Neural crest cell (in vitro differentiated cells): ENCODE results near the gene C10orf105. TPM values are rescaled to one million over a fixed set of nuclear protein-coding genes. Genes with fewer than 3 reads are reported as not detected.
A peak's percentile ranks its signal among the peaks of the same experiment; 100 is the strongest.

Experiments used
- DNase-seq: peaks from one replicate; pipeline ENCODE4 v3.0.0; 2021; ENCODE audit warnings: low read depth, mixed read lengths, low spot score
- H3K27ac Mint-ChIP-seq: one replicate; pipeline ENCODE4 v1.8.0; 2021; ENCODE audit warnings: mild to moderate bottlenecking, mixed read lengths; ENCODE audit not compliant: unreplicated experiment
- H3K27me3 Mint-ChIP-seq: 2 replicates; pipeline ENCODE4 v1.8.0; 2021; ENCODE audit warnings: low read depth, mild to moderate bottlenecking, mixed read lengths
- H3K36me3 Mint-ChIP-seq: 2 replicates; pipeline ENCODE4 v1.8.0; 2021; ENCODE audit warnings: low read depth, mild to moderate bottlenecking, mixed read lengths
- H3K4me1 Mint-ChIP-seq: 2 replicates; pipeline ENCODE4 v1.8.0; 2021; ENCODE audit warnings: mixed read lengths
- H3K4me3 Mint-ChIP-seq: one replicate; pipeline ENCODE4 v1.8.0; 2021; ENCODE audit warnings: mild to moderate bottlenecking, mixed read lengths
- H3K9me3 Mint-ChIP-seq: 2 replicates; pipeline ENCODE4 v1.8.0; 2021; ENCODE audit warnings: mixed read lengths
- total RNA-seq: library from RNA; stranded (reverse); gene quantifications from 2 replicates; pipeline ENCODE4 v1.2.1, GENCODE V29; 2021
- TF ChIP-seq, protein P1 (sequence below): fragments of 200-600 bp; sonication (generic); conservative IDR thresholded peaks from 2 replicates; pipeline ENCODE4 v1.5.0; 2021; ENCODE audit warnings: antibody characterized with exemption, mild to moderate bottlenecking

Gene C10orf105
- total RNA-seq, 1 donor from 2014 or later = 0.12 TPM

DNA sequence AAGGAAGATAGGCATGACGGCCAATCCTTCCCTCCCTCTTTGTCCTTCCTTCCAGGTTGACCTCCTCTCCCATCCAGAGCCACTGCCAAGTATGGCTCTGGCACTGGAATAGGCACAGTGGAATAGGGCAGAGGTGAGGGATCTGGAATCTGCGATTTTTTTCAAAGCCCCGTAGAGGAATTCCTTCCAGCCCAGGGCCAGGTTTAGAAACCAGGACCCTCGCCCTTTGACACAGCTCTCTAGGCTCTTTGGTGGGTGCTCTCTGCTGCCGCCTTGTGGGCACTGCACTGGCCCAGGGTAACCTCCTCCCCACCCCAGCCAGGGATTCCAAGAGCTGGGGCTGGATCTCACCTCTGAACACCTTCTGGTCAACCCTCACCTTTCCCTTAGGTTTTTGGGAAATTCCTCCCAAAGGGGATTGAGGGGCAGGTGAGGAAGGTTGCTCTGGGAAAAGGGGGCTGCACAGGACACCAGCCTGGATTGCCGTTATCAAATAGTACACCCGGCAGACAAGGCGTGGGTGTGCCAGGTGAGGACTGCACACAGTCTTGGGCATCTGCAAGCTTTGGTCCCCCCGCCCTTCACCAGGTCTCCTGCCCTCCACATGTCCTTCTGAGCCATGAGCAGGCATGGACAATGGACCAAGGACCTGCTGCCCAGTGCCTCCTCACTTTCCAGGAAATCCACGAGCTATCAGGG lies 22.8 kb downstream of the C10orf105 start:
- Mint-ChIP-seq H3K36me3 (no peaks in the 10 kb centered on the region), H3K4me3 (no peak overlapping the region), H3K9me3 (no peaks in the 10 kb centered on the region), H3K4me1 (no peaks in the 10 kb centered on the region), H3K27ac (no peak overlapping the region), H3K27me3 (peaks cover 4% of the 10 kb centered on the region)
- peak; percentile 75 for DNase-seq
- TF ChIP-seq, protein P1, sequence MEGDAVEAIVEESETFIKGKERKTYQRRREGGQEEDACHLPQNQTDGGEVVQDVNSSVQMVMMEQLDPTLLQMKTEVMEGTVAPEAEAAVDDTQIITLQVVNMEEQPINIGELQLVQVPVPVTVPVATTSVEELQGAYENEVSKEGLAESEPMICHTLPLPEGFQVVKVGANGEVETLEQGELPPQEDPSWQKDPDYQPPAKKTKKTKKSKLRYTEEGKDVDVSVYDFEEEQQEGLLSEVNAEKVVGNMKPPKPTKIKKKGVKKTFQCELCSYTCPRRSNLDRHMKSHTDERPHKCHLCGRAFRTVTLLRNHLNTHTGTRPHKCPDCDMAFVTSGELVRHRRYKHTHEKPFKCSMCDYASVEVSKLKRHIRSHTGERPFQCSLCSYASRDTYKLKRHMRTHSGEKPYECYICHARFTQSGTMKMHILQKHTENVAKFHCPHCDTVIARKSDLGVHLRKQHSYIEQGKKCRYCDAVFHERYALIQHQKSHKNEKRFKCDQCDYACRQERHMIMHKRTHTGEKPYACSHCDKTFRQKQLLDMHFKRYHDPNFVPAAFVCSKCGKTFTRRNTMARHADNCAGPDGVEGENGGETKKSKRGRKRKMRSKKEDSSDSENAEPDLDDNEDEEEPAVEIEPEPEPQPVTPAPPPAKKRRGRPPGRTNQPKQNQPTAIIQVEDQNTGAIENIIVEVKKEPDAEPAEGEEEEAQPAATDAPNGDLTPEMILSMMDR = peak; percentile 81

DNA sequence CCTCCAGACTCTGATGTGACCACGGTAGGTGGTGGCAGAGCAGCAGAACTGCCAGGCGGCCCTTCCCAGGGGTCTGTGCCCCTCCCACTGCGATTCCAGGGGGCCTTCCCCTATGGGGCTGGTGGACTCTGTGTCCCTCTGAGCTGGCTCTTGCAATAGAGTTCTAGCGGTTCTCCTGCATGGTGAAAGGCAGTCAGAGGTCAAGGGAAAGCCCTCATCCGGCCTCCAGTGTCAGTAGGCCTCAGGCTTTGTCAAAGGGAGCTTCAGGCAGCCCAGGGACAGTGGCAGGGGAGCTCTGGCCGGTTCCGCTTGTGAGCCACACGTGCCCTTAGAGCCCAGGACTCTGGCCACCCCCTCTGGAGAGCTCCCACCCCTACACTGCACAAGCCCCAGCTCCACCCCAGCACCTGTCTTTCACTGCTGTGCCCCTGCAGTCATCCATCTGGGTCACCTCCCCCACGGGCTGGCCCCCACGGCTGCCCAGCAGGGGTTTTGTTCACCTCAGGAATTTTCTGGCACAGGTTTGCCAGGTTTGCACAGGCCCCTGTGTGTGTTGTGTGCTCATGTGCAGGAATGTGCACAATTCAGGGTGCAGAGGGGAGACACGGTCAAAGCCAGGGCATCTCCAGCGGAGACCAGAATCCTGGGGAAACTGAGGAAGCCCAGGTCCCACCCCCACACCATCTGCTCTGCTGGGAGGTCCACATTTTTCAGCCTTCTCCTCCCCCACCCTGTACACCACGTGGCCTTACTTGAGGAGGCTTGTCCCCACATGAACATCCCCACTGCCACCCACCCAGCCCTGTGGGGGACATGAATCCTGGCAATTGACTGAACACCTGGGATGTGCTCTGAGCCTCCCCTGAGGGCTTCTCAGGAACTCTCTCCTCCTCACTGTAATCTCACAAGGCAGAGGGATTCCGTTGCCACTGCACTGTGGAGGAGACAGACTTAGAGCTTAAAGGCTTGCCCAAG lies 23.8 kb downstream of the C10orf105 start:
- no peak overlapping the region for H3K27ac Mint-ChIP-seq
- TF ChIP-seq, protein P1 = no peak
- H3K27me3 Mint-ChIP-seq = peaks cover 4% of the 10 kb centered on the region
- no peaks in the 10 kb centered on the region for H3K9me3 Mint-ChIP-seq
- no peak for DNase-seq
- no peak overlapping the region for H3K4me3 Mint-ChIP-seq
- H3K36me3 Mint-ChIP-seq = no peaks in the 10 kb centered on the region
- H3K4me1 Mint-ChIP-seq = no peaks in the 10 kb centered on the region

DNA sequence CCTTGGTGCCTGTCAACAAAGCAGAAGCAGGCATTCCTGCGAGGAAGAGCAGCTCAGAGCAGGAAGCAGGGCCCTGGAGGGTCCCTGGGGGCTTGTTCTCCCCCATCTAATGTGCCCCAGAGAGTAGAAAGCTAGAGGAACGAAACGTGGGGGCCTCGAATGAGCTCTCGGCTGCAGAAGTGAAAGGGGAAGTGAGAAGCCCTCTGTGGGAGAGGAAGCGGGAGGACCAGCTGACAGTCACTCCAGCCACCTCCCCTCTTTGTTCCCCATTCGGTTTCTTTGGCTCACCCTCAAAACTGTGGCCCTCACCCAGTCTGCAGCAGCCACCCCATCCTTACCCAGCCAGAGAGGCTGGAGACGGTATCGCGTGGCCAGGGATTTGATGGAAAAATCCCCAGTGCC lies 25.0 kb downstream of the C10orf105 start:
- Mint-ChIP-seq H3K4me1 (no peaks in the 10 kb centered on the region), H3K27ac (no peak overlapping the region), H3K27me3 (peaks cover 3% of the 10 kb centered on the region), H3K4me3 (no peak overlapping the region), H3K36me3 (no peaks in the 10 kb centered on the region), H3K9me3 (no peaks in the 10 kb centered on the region)
- DNase-seq = no peak
- TF ChIP-seq, protein P1 = no peak

DNA sequence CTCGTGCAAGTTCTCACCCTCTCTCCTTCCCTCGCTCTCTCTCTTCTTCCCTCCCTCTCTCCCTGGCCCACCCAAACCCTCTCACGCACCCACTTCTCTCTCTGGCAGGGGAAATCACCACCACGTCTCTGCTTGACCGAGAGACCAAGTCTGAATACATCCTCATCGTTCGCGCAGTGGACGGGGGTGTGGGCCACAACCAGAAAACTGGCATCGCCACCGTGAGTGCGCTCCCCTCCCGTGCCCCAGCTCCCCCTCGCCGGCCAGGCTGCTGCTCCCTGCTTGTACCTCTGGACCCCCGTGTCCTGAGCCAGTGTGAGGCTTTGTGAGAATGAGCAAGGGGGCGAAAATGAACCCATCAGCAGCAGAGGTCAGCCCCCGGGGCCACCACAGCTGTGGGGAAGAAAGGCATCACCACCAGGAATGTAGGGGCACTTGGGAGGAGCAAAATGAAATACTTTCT lies 25.5 kb downstream of the C10orf105 start:
- TF ChIP-seq, protein P1 = no peak
- no peak overlapping the region for H3K4me3 Mint-ChIP-seq
- no peak for DNase-seq
- H3K27me3 Mint-ChIP-seq = no peaks in the 10 kb centered on the region
- no peaks in the 10 kb centered on the region for H3K4me1 Mint-ChIP-seq
- no peaks in the 10 kb centered on the region for H3K9me3 Mint-ChIP-seq
- H3K36me3 Mint-ChIP-seq = no peaks in the 10 kb centered on the region
- no peak overlapping the region for H3K27ac Mint-ChIP-seq

DNA sequence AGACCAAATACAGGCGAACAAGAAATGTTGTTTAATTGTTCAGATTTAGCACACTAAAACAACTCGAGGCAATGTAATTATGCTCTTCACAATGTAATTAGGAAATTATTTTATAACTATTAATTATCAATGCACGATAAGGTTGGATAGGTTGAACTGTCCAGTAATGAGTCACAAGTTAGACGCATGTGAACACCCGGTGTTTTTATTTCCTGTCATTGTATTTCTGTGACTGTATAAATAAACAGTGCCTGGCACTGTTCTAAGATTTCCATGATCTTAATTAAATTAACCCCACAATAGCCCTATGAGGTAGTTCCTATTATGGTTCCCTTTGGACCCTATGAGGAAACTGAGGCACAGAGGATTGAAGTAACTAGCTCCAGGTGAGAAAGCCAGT lies 26.2 kb downstream of the C10orf105 start:
- Mint-ChIP-seq H3K27ac (no peak overlapping the region), H3K36me3 (no peaks in the 10 kb centered on the region), H3K4me3 (no peak overlapping the region), H3K4me1 (no peaks in the 10 kb centered on the region), H3K9me3 (no peaks in the 10 kb centered on the region), H3K27me3 (no peaks in the 10 kb centered on the region)
- TF ChIP-seq, protein P1 = no peak
- DNase-seq = no peak
